ENCODE measurements around the gene VAV2. TPM values are rescaled to one million over a fixed set of nuclear protein-coding genes. Genes with fewer than 3 reads are reported as not detected.

VAV2 gene
- total and polyA plus RNA-seq, 2 of the 4 experiments (the other 2 are of a cell fraction) = 10.8 to 13.4 TPM

DNA sequence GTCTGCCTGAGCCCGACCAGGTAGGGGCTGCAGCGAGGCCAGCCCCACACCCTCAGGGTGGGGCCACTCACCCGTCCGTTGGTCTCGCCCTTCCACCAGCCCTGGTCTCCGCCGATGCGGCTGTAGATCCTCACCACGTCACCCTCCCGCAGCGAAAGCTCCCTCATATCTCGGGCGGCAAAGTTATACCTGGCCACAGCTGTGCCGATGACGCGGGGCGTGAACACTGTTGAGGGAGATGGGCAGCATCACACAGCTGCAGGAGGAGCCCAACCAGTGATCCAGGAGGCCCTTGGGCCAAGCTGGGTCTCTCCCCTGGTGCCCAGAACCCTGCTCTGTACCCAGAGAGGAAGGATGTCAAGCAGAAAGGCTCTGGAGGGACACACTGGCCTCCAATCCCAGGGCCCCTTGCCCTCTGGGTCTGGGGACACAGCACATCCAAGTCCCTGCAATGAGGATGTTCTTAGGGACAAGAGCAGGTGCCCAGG lies 223.7 kb downstream of the VAV2 start:
- no peak for ATAC-seq (ENCODE audit: low read depth)
- Histone ChIP-seq H2BK5ac (ENCODE audit: low read depth, low read length, poor library complexity, severe bottlenecking) (no peak overlapping the region), H2BK15ac (ENCODE audit: low read depth, low read length) (no peak overlapping the region), H3K14ac (replicated peaks; ENCODE audit: low read depth, low read length) (no peak overlapping the region), H4K5ac (ENCODE audit: low read depth, low read length) (no peak overlapping the region), H2AK5ac (ENCODE audit: low read depth, low read length) (no peak overlapping the region), H3K56ac (ENCODE audit: extremely low read depth, insufficient read depth, low read length) (no peak overlapping the region), H3K9me1 (ENCODE audit: insufficient read depth, low read length) (peaks cover 4% of the 10 kb centered on the region), H3K4me3 (ENCODE audit: insufficient read depth, low read depth, low read length) (no peak overlapping the region), H3K27ac (ENCODE audit: insufficient read depth, low read length) (no peak overlapping the region), H3K9ac (ENCODE audit: low read depth, low read length) (no peak overlapping the region), H3K4ac (ENCODE audit: low read depth, low read length) (no peak overlapping the region), H2BK20ac (ENCODE audit: low read depth, low read length) (no peak overlapping the region), H3K36me3 (ENCODE audit: control insufficient read depth, insufficient read depth, low read length) (peaks cover 44% of the 10 kb centered on the region), H4K20me1 (ENCODE audit: insufficient read depth, low read length) (no peaks in the 10 kb centered on the region), H2BK120ac (ENCODE audit: low read depth, low read length) (no peak overlapping the region), H3K9me3 (ENCODE audit: control insufficient read depth, insufficient read depth, low read length) (peaks cover 11% of the 10 kb centered on the region; the same call in 1 of the 2 replicates), H3K23ac (ENCODE audit: low read depth, low read length) (no peak overlapping the region), H4K8ac (ENCODE audit: low read depth in 2 of 2, low read length in 2 of 2) (no peak overlapping the region), H2AK9ac (replicated peaks; ENCODE audit: low read depth, low read length, poor library complexity) (no peak overlapping the region), H4K91ac (ENCODE audit: insufficient read depth, low read depth, low read length) (no peak overlapping the region), H3K18ac (ENCODE audit: low read depth, low read length) (no peak overlapping the region), H3K4me1 (ENCODE audit: control insufficient read depth, insufficient read depth, low read length) (peaks cover 4% of the 10 kb centered on the region), H3K4me2 (ENCODE audit: low read depth, low read length) (no peak overlapping the region), H3K27me3 (ENCODE audit: control insufficient read depth, insufficient read depth, low read length) (no peaks in the 10 kb centered on the region), H3K79me1 (ENCODE audit: low read depth in 1 of 2, low read length in 2 of 2) (no peaks in the 10 kb centered on the region; a peak in 1 of 4 replicates), H2AFZ (replicated peaks; ENCODE audit: low read length, poor library complexity) (no peak overlapping the region)
- DNase-seq = no peak
- intact Hi-C loops (cut with micrococcal nuclease) (no loop called here), dilution Hi-C loops (cut with HindIII; ENCODE audit: low sequenced_read_pairs, unreplicated experiment) (no loop called here), in situ Hi-C loops (cut with MboI; ENCODE audit: low sequenced_read_pairs) (no loop called here)
- WGBS, 2 experiments (ENCODE audit: extremely low coverage in 2 of 2, insufficient read length in 1 of 2) = 95% methylated on average over 11 of the region's 17 CpGs; no CpG with 5 or more reads in 1 of the 2 experiments
- no peak for TF ChIP-seq RAD21 (IDR thresholded peaks at IDR 0.05; ENCODE audit: low read length)
- TF ChIP-seq BHLHE40 (IDR thresholded peaks at IDR 0.05; ENCODE audit: low read depth, low read length) = no peak
- no TSS peak for BruUV-seq (replicated peaks)
- CTCF ChIA-PET = interaction anchor here (1.7 kb wide), 1 partner anchor 225 kb away, joined by 5 read pairs; no protein-coding TSS in a partner anchor
- POLR2A ChIA-PET (ENCODE audit: unreplicated experiment) = no interaction called here
